Peyer's patch (tissue), 4 donors: Measurements from ENCODE around the gene CADM1.

ENCODE experiments used
- CTCF ChIP-seq, 6 experiments: fragments of 450-650 bp in 4 of 6; fragments of 200-600 bp in 2 of 6; sonication (generic) in 1 of 6; IDR thresholded peaks; one replicate each; pipeline ENCODE4 v1.5.1; 2017 to 2019; ENCODE audit warnings: antibody characterized with exemption in 6 of 6, mild to moderate bottlenecking in 3 of 6, moderate library complexity in 1 of 6
- POLR2A ChIP-seq, 2 donors: fragments of 450-650 bp; IDR thresholded peaks; one replicate each; pipeline ENCODE4 v1.5.1; 2017; ENCODE audit warnings: antibody characterized with exemption in 2 of 2, mild to moderate bottlenecking in 2 of 2, moderate library complexity in 2 of 2

GRCh38 chr11:115521825-115522224 lies 17.6 kb upstream of the CADM1 start:
- TF ChIP-seq POLR2A (IDR thresholded peaks at IDR 0.05): no peak
- no peak for TF ChIP-seq CTCF (IDR thresholded peaks at IDR 0.05)
